NCI-H526 (cell line): ENCODE data around the gene HIP1.
"Not testable (repeated sequence)": the region's sequence is repeated elsewhere in the genome, so short reads cannot be mapped to it uniquely, and the experiment has no call there.

Experiments used
- DNase-seq, 2 experiments: peaks; one replicate each; lab custom pipeline; 2025; lab: John Stamatoyannopoulos, UW

HIP1 gene

DNA sequence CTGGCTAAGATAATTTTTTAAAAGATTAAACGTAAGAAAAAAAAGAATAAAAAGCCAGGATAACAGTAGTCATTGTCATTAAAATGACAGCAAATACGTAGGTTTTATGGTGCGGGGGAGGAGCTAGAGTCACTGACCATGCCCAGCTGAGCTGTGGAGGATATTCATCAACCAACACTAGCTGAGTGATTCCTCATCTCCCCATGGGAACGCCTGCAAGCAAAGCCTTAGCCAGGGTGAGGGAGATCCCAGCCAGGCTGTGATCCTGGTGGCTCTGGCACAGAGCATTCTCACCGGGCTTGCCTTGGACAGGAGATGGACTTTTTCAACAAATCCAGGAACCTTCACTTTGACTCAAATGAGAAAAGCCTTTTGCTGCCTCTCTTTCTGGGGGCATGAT, 94.2 kb downstream of the HIP1 start:
- DNase-seq, result no peak

DNA sequence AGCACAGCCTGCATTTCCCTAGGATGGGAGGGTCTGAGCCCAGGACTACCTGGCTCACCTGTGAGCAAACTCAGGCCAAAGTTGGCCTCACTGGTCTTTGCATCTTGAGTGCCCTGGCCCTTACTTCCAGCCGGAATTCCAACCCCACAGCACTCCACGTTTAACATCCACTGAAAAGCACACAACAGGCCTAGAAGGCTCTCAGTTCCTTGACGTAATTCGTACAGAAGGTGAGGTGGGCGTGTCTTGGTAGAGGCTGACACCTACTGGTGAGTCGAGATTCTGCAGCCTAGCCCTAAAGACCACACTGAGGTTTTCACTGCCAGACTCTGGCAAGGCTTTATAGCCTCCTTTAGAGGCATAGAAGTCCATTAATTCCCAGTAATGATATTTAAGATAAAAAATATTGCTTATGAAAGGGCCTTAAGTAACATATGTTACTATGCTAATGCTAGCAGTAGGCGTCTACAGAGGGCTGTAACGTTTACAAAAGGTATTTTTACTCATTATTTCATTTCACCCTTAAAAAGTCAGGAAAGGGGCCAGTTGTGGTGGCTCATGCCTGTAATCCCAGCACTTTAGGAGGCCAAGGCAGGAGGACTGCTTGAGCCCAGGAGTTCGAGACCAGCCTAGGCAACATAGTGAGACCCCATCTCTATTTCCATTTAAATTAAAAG, 95.8 kb downstream of the HIP1 start:
- DNase-seq, result peak; percentile 51 to 91

DNA sequence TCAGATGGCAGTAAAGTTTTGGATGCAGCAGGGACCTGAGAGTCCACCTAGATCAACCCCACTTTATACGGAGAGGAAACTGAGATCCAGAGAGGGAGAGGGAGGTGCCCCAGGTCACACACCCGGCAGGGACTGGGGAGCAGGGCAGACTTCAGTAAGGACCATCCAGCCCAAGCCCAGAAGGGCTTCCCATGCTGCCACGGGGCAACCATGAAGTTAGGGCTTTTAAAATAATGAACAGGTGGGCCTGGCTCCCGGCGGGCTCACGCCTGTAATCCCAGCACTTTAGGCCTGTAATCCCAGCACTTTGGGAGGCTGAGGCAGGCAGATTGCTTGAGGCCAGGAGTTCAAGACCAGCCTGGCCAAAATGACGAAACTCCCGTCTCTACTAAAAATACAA, 98.5 kb downstream of the HIP1 start:
- DNase-seq, result no peak

DNA sequence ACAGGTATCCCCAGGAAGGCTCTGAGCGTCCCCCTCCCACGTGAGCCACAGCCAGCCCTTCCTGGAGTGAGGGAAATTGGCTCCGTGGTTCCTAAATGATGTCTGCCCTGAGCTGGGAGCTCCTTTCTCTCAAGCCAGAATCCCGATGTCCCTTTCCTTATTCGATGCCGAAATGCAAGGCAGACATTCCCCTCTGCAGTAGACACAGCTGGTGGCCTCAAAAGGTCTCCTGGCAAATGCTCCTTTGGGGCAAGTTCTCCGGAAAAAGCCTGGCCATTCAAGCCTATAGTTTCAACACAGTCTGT, 98.9 kb downstream of the HIP1 start:
- peak; percentile 30 to 67 for DNase-seq

DNA sequence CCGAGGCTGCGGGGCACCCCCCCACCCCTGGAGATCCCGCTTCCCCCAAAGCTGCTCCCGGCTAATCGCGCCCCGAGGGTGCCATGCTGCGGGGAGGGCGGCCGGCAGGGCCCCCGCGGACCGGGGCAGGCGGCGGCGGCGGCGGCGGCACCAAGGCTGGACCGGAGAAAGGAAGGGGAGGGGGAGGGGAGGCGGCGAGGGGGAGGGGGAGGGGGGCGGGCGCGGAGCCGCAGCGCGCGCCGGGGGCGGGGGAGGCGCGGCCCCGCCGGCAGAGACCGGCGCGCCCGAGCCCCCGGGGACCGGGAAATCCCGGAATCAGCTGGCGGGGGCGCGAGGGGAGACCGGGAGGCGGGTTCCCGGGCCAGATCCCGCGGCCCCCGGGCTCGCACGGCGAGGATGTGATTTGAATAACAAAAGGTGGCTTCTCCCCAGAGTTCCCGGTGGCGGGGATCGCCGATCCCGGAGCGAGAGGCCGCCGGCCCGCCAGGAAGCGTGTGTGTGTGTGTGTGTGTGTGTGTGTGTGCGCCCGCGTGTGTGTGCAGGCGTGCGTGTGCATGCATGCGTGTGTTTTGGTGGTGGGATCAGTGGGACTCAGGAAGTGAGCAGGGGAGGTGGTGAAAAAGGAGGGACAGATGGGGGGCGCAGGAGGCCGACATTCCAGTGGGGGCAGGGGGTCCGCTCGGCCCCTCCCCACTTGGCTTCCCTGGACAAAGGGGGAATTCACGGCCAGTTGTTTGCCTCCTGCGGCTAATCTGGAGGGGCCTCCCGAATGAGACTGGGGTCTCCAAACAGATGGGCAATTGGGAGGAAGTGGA, 99.5 kb downstream of the HIP1 start:
- peak; percentile 32 to 74 for DNase-seq

DNA sequence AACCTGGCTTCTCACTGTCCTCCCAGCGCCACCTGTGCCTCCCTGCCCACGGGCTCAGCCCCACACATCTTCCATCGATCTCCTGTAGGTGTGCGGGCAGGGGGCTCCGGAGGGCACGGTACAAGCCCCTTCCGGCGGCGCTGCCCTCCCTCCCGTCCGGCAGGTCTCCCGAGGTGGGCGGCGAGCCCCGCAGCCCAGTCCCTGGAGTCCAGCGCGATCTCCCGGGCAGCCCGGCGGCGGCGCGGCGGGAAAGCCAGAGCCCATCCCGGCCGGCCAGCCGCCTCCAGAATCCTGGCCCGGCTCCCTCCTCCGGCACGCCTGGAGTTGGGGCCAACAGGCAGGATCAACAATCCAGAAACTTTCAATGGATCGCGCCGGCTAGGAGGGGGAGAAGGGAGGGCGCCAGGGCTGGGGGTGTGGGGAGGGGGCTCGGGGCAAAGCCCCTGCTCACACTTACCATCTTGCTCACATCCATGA, 100.1 kb downstream of the HIP1 start:
- DNase-seq, result peak; percentile 33 to 82

DNA sequence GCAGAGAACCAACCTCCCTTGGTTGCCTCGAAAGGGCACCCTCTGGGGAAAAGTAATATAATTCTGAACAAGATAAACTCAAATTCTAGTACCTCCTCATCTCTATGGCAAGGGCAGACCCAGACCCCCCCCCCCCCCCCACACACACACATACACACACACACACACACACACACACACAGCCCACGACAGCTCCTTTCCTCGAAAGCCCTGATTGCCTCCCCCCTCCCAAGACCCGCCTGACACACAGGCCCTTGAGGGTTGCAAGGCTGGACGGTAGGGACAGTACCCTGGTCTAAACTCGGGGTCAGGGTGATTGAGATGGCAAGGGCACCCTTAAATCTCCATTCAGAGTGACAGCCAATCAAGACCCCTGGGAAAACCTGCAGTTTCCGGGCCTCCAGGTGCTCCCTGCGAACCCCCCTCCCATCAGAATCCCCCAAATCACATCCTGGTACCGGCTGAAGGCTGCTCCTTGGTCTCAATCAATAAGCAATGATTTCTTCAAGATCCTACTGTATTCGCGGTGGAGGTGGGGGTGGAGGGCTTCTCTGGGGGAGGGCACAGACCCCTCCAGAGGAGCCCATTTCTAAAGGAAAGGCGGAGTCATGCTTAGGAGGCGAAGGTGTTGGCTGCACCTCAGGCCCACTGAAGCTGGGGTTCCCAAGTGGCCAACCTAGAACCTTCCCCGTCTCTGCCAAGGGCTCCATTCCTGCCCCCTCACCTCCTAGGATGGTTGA, 100.7 kb downstream of the HIP1 start:
- peak in 1 of 2 experiments; percentile 31 for DNase-seq

DNA sequence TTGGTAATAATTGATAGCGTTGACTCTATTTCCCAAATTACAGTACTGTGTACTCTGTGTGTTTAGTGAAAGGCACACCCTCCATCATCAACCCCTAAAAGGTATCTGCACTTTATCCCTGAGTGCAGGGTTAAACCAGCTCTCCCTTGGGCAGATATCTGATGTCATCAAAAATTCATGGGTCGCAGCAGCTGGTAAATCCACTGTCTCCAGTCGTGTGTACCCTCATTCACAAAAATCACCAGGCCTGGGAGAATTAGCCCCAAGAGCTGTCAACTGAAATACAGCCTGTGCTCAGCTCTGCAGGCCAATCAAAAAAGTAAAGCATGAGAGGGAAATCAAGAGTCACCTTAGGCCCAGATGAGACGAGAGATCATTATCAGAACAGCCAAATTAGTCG, 103.7 kb downstream of the HIP1 start:
- no peak for DNase-seq

DNA sequence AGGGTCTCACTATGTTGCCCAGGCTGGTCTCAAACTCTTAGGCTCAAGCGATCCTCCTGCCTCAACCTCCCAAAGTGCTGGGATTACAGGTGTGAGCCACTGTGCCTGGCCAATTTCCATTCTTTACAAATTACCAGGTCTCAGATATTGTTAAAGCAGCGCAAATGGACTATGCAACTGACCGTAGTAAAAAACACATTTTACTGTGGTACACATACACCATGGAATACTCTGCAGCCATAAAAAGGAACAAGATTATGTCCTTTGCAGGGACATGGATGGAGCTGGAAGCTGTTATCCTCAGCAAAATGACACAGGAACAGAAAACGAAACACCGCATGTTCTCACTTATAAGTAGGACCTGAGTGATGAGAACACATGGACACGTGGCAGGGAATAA, 106.2 kb downstream of the HIP1 start:
- not testable (repeated sequence) for DNase-seq

DNA sequence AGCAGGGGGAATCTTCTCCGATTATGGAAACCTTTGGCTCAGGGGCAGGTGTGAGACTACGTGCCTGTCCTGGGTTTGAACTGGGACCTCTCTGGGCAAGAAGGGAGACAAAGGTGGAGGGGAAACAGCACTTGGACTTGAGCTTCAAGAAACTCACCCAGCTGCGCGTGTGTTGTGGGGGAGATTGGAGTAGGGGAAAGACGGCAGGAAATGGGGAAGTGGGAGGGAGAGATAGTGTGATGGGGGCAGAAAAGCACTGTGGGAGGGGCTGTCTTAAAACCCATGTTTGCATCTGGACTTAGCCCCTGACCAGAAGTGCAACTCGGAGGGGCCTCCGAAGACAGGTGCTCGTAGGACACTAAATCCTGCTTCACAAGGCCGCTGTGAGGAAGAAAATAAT, 107.0 kb downstream of the HIP1 start:
- no peak for DNase-seq

DNA sequence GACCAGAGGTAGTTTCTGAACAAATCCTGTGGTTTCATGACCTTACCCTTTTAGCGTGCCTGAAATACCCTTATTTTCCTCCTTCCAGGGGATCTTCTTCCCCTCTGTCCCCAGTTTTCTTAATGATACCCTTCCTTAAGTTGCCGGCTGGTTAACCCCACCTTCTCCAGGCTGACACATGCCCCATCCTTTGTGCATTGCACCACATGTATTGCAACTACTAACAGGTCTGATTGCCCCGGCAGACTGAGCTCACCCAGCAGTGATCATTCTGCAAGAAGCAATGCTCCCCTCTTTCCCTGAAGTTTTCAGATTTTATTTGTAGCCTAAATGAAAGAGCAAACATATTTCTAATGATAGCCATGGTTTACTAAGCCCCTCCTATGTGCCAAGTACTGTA, 108.2 kb downstream of the HIP1 start:
- no peak for DNase-seq

DNA sequence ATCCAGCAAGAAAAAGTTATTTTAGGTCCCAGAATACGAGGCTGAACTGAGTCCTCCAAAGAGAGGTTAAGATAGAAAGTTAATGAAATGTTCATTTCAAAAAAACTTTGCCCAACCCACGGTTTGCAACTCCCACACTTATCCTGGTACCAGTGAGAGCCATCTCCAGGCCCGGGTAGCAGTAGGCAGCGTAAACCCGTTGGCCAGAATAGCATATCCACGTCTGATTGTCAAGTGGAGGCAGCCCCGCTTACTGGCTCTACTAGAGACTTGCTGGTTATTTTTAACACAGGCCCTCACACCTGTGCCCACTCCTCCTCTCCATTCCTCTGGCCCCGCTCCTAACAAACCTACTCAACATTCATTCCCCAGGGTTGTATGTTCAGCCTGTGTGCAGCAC, 109.7 kb downstream of the HIP1 start:
- DNase-seq, result no peak

DNA sequence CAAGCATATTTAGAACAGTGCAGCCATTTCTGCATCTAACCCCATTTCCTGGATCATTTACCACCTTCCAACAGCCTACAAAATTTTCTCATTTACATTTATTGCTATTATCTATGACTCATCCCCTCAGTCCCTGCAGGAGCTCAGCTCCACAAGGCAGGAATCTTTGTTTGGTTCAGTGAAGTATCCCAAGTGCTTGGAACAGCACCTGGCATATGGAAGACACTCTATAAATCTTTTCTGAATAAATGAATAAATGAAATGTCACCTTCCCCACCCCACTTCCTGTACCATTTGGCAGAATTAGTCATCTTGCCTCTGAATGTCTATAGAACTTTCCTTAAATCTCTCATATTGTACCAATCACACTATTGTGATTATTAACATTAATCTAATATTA, 110.7 kb downstream of the HIP1 start:
- DNase-seq, result no peak

DNA sequence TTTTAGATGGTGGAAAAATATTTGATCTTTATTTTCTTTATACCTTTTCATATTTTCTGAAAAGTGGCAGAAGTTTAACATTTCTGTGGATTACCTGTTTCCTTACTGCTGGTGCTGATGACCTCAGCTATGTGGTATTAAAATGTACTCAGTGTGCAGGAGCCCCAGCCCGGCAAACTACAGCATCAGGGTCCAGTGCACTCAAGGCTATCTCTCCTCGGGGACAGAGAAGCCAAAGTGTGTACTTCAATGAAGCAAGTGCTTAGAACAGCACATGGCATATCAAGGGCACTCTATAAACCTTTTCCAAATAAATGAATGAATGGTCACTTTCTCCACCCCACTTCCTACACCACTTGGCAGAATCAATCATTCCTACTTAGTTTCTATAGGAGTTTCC, 111.8 kb downstream of the HIP1 start:
- no peak for DNase-seq

DNA sequence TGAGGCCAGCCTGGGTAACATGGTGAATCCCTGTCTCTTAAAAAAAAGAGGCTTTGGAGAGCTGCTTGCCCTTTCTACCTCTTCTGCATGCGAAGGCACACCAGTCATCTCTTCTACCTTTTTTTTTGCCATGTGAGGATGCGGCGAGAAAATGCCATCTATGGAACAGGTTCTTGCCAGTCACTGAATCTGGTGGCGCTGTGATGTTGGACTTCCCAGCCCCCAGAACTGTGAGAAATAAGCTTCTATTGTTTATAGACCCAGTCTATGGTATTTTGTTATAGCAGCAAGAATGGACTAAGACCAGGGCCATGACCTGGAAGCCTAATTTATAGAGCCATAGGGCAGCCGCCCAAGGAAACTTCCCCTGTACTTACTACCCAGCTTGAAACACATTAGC, 112.9 kb downstream of the HIP1 start:
- no peak for DNase-seq

DNA sequence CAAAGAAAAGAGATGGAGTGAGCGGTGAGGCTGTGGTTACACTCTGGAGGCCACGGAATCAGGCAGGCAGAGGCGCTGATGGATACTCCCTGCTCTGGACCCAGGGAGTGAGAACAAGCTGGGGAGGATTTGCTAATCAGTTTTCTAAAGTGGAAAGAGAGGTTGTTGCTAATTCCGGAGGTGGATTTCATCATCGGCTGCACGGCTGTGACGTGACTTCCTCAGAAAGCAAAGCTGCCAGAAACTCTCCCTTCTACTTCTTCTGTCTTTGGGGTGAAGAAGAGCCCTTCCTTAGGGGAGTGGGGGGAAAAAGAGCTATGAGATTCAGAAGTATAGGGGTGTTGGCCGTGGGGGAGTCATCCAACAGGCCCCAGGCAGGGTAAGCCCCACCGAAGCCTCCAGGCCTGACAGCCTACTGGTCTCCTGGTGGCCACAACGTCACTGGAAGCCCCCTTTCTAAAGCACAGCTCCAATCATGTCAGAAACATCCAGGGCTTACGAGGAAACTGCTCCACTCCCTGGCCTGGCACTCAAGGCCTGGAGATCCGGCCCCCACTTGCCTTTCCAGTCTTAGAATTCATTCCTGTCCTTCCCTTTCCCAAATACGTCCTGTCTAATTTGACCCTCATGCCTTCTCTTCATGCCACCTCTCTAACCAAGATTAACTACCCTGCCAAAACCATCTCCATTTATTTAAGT, 114.5 kb downstream of the HIP1 start:
- no peak for DNase-seq

DNA sequence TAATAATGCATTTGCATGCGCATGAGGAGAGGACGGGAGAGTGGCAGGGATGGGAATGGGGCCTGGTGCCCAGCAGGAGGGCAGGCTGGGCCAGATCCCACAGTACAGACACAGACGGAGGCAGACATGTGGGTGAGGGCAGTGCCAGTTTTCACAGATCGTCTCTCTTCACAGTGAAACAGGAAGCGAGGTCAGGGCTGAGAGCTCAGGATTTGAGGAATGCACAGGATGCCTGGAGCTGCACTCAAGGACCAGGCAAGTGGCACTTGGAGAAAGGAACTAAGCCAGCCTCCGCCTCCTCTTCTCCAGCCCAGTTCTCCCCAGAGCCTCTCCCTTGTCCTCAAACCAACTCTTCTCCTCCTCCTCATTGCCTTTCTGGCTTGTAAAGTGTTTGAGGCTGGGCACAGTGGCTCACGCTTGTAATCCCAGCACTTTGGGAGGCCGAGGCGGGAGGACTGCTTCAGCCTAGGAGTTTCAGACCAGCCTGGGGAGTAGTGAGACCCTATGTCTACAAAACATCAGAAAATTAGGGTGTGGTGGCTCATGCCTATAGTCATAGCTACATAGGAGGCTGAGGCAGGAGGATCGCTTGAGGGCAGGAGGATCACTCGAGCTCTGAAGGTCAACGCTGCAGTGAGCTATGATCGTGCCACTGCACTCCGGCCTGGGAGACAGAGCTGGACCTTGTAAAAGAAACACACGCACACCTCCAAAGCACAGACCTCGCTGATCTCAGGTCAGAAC, 115.2 kb downstream of the HIP1 start:
- DNase-seq, result no peak

DNA sequence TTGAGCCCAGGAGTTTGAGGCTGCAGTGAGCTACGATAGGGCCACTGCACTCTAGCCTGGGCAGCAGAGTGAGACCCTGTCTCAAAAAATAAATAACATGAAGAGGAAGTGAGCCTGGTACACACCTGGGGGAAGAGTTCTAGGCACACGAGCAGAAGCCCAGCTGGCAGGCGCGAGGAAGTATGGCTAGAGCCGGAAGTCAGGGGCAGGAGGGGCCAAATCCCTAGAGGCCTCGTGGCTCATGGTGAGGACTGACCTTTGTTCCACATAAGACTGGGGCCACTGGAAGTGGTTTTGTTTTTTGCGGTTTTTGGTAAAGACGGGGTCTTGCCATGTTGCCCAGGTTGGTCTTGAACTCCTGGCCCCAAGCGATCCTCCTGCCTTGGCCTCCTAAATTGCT, 117.6 kb downstream of the HIP1 start:
- DNase-seq, result no peak

DNA sequence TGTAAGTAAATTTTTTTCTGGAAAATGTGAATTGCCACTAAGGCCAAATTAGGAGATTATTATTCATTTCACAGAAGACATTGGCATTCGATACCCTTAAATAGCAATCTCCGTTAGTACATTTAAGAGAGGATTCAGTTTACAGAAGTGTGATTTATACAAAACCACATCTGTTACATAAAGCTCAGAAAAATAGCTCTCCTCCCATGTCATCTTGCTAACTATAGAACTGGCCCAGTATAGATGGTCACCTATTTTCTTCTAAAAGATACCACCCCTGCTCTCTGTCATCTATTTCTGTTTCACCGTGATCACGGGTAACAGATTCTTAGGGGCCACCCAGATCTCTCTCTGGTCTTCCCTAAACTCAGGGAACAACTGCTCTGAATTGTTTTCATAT, 119.1 kb downstream of the HIP1 start:
- no peak for DNase-seq

DNA sequence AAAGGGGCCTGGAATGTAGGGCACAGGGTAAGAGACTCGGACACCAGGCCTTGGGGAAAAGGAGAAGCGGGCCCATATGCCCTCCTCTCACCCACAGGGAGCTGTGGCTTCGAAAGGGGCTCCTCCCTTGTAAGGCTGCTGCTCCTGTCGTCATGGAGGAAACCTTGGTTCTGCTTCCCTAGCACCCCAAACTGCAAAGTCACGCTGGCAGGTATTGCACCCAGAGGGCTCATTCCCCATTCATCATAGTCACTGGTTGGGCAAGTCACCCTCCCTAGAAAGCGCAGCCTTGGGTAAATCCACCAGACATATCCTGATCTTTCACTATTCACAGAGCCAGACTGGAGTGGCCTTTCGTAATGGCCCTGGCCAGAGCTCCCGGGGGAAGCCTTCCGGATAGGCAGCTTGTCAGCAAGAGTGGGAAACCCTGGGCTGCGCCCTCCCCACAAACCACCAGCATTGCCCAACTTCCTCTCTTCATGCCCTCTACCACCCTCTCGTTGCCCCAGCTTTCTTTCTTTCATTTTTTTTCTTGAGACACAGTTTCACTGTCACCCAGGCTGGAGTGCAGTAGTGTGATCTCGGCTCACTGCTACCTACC, 121.0 kb downstream of the HIP1 start:
- DNase-seq, result no peak

DNA sequence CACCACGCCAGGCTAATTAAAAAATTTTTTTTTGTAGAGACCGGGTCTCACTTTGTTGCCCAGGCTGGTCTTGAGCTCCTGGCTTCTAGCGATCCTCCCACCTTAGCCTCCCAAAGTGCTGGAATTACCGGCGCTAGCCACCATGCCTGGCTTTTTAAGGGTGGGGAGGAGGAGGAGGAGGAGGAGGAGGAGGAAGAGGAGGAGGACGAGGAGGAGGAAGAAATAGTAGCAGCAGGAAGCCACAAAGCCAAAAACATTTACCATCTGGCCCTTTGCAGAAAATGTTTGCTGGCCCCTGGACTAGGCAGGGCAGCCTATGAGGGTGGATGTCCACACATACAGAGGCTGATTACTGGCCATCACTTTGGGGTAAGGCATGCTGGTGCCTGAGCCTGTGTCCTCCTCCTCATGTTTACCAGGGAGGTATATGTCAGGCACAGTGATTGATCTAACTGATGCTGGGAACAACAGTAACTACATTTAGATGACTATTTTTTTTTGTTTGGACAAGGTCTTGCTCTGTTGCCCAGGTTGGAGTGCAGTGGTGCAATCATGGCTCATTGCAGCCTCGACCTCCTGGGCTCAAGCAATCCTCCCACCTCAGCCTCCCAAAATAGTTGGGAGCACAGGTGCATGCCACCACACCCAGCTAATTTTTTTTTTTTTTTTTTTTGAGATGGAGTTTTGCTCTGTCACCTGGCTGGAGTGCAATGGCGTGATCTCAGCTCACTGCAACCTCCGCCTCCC, 122.1 kb downstream of the HIP1 start:
- no peak for DNase-seq
